ENCODE results near the gene DPH2.

GRCh38 chr1:43993206-43993914 lies 23.6 kb downstream of the DPH2 start:
- TF ChIP-seq, protein P1, sequence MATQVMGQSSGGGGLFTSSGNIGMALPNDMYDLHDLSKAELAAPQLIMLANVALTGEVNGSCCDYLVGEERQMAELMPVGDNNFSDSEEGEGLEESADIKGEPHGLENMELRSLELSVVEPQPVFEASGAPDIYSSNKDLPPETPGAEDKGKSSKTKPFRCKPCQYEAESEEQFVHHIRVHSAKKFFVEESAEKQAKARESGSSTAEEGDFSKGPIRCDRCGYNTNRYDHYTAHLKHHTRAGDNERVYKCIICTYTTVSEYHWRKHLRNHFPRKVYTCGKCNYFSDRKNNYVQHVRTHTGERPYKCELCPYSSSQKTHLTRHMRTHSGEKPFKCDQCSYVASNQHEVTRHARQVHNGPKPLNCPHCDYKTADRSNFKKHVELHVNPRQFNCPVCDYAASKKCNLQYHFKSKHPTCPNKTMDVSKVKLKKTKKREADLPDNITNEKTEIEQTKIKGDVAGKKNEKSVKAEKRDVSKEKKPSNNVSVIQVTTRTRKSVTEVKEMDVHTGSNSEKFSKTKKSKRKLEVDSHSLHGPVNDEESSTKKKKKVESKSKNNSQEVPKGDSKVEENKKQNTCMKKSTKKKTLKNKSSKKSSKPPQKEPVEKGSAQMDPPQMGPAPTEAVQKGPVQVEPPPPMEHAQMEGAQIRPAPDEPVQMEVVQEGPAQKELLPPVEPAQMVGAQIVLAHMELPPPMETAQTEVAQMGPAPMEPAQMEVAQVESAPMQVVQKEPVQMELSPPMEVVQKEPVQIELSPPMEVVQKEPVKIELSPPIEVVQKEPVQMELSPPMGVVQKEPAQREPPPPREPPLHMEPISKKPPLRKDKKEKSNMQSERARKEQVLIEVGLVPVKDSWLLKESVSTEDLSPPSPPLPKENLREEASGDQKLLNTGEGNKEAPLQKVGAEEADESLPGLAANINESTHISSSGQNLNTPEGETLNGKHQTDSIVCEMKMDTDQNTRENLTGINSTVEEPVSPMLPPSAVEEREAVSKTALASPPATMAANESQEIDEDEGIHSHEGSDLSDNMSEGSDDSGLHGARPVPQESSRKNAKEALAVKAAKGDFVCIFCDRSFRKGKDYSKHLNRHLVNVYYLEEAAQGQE (IDR thresholded peaks at IDR 0.05; ENCODE audit: borderline replicate concordance): no peak
- no peak for TF ChIP-seq POLR2AphosphoS5 (IDR thresholded peaks at IDR 0.05)
- TF ChIP-seq, protein P2, sequence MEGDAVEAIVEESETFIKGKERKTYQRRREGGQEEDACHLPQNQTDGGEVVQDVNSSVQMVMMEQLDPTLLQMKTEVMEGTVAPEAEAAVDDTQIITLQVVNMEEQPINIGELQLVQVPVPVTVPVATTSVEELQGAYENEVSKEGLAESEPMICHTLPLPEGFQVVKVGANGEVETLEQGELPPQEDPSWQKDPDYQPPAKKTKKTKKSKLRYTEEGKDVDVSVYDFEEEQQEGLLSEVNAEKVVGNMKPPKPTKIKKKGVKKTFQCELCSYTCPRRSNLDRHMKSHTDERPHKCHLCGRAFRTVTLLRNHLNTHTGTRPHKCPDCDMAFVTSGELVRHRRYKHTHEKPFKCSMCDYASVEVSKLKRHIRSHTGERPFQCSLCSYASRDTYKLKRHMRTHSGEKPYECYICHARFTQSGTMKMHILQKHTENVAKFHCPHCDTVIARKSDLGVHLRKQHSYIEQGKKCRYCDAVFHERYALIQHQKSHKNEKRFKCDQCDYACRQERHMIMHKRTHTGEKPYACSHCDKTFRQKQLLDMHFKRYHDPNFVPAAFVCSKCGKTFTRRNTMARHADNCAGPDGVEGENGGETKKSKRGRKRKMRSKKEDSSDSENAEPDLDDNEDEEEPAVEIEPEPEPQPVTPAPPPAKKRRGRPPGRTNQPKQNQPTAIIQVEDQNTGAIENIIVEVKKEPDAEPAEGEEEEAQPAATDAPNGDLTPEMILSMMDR (IDR thresholded peaks at IDR 0.05; ENCODE audit: poor library complexity, severe bottlenecking): no peak
- no peak for TF ChIP-seq RAD21 (conservative IDR thresholded peaks at IDR 0.05)
- TF ChIP-seq EP300 (conservative IDR thresholded peaks at IDR 0.05; ENCODE audit: poor library complexity, severe bottlenecking): no peak
- TF ChIP-seq TAF1 (IDR thresholded peaks at IDR 0.05; ENCODE audit: low read depth): no peak
